Nephron (organoid): ENCODE results near the gene PBLD.
"Not testable (repeated sequence)": the region's sequence is repeated elsewhere in the genome, so short reads cannot be mapped to it uniquely, and the experiment has no call there.

Experiments
- H3K27ac Mint-ChIP-seq, 3 experiments: 2 replicates each; pipeline ENCODE4 v1.8.0; 2020; ENCODE audit warnings: mixed read lengths in 3 of 3, mild to moderate bottlenecking in 2 of 3, moderate library complexity in 1 of 3
- H3K27me3 Mint-ChIP-seq: 2 replicates; pipeline ENCODE4 v1.8.0; 2021; ENCODE audit warnings: low read depth, mild to moderate bottlenecking, moderate library complexity, mixed read lengths
- H3K36me3 Mint-ChIP-seq: 2 replicates; pipeline ENCODE4 v1.8.0; 2020; ENCODE audit warnings: low read depth, mixed read lengths
- H3K4me1 Mint-ChIP-seq: 2 replicates; pipeline ENCODE4 v1.8.0; 2020; ENCODE audit warnings: mixed read lengths
- H3K4me3 Mint-ChIP-seq, 3 experiments: 2 replicates each; pipeline ENCODE4 v1.8.0; 2020; ENCODE audit warnings: mild to moderate bottlenecking in 3 of 3, mixed read lengths in 3 of 3, moderate library complexity in 2 of 3
- H3K9me3 Mint-ChIP-seq: 2 replicates; pipeline ENCODE4 v1.8.0; 2020; ENCODE audit warnings: mixed read lengths
- TF ChIP-seq, protein P1 (sequence below), 3 experiments: fragments of 200-600 bp; sonication (generic); IDR thresholded peaks; one replicate each; pipeline ENCODE4 v1.5.0; 2021; ENCODE audit warnings: antibody characterized with exemption in 3 of 3; ENCODE audit not compliant: unreplicated experiment in 3 of 3

The PBLD gene

DNA sequence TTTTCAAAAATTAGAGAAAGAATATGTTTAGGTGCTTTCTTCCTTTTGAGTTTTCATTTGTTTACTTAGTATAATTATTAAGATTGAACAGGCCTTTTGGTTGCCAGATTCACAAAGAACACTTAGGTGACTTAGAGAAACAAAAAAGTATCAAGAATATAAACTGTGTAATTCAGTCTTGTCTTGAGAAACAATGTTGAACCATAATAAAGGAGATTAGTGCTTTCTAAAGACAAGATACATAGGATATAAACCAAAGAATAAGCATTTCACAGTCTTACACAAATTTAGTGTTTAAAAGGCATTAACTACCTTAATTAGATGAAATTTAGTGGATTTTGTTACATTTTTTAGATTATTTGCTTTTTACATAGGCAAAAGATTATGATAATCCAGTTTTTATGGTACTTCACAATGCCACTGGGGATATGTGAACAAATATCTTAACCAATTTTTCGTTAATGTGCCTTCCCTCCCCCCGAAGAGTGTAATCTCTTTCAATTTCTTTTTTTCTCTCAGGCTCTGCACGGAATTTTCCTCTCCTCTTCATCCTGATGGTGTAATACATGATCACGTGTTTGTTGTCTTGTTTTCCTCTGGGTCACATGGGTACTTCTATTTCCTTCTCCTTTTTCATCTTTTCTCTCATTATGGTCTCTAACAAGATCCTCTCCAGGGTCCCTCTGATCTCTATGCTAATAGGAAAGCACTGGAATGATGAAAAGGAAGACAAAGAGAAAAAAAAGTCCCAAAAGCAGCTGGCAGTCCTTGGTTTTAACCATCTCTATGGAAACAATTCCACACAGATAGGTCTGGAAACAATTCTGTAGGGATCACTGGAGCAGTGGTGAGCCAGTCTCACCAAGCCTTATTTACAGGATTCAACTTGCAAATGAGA lies 4.6 kb downstream of the PBLD start:
- peaks cover 4% of the 10 kb centered on the region for H3K36me3 Mint-ChIP-seq
- H3K4me1 Mint-ChIP-seq: peaks cover 26% of the 10 kb centered on the region
- TF ChIP-seq, protein P1, sequence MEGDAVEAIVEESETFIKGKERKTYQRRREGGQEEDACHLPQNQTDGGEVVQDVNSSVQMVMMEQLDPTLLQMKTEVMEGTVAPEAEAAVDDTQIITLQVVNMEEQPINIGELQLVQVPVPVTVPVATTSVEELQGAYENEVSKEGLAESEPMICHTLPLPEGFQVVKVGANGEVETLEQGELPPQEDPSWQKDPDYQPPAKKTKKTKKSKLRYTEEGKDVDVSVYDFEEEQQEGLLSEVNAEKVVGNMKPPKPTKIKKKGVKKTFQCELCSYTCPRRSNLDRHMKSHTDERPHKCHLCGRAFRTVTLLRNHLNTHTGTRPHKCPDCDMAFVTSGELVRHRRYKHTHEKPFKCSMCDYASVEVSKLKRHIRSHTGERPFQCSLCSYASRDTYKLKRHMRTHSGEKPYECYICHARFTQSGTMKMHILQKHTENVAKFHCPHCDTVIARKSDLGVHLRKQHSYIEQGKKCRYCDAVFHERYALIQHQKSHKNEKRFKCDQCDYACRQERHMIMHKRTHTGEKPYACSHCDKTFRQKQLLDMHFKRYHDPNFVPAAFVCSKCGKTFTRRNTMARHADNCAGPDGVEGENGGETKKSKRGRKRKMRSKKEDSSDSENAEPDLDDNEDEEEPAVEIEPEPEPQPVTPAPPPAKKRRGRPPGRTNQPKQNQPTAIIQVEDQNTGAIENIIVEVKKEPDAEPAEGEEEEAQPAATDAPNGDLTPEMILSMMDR (IDR thresholded peaks at IDR 0.05; ENCODE audit: unreplicated experiment in 3 of 3): no peak
- no peaks in the 10 kb centered on the region for H3K9me3 Mint-ChIP-seq
- H3K4me3 Mint-ChIP-seq: peak overlapping the region; percentile 5 to 43 (median 40)
- H3K27me3 Mint-ChIP-seq: no peaks in the 10 kb centered on the region
- peak overlapping the region; percentile 92 to 100 (median 99) for H3K27ac Mint-ChIP-seq

- peaks cover 11% of the 10 kb centered on the region for H3K4me1 Mint-ChIP-seq
- not testable (repeated sequence) for H3K9me3 Mint-ChIP-seq
Observed at GRCh38 chr10:68324396-68324795, 8.3 kb downstream of the PBLD start.

GRCh38 chr10:68318331-68319059 lies 14.2 kb downstream of the PBLD start:
- Mint-ChIP-seq H3K4me3 (no peak overlapping the region), H3K27me3 (no peaks in the 10 kb centered on the region), H3K4me1 (no peaks in the 10 kb centered on the region), H3K36me3 (peaks cover 12% of the 10 kb centered on the region), H3K27ac (no peak overlapping the region), H3K9me3 (peaks cover 19% of the 10 kb centered on the region)
- TF ChIP-seq, protein P1 (IDR thresholded peaks at IDR 0.05; ENCODE audit: unreplicated experiment in 3 of 3): no peak

More at GRCh38 chr10:68324396-68324795, 8.3 kb downstream of the PBLD start:
- H3K36me3 Mint-ChIP-seq, H3K4me3 Mint-ChIP-seq, H3K27ac Mint-ChIP-seq, H3K27me3 Mint-ChIP-seq: not testable (repeated sequence)

DNA sequence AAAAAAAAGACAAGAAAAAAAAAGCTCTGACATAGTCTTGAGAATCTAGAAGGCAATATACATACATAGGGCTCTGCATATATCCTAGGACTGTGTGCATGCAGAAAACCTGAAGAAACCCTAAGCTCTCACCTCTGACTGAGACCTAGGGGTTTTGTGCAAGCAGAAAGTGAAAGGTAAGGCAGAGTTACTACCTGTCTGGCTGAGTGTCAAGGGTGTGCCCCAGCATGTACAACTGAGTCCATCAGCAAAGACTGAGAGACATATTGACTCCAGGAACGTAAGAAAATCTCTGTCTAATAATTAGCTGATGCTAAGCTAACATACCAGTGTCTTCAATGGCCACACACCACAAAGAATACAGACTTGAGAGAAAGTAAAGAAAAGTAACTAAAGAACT lies 17.1 kb downstream of the PBLD start:
- Mint-ChIP-seq H3K36me3 (peaks cover 12% of the 10 kb centered on the region), H3K27ac (no peak overlapping the region), H3K4me1 (no peaks in the 10 kb centered on the region), H3K9me3 (peaks cover 19% of the 10 kb centered on the region), H3K27me3 (no peaks in the 10 kb centered on the region), H3K4me3 (no peak overlapping the region)
- TF ChIP-seq, protein P1 (IDR thresholded peaks at IDR 0.05; ENCODE audit: unreplicated experiment in 3 of 3): no peak

GRCh38 chr10:68314930-68315329 lies 17.8 kb downstream of the PBLD start:
- H3K36me3 Mint-ChIP-seq: peaks cover 12% of the 10 kb centered on the region
- H3K27me3 Mint-ChIP-seq, H3K4me1 Mint-ChIP-seq, H3K4me3 Mint-ChIP-seq, H3K27ac Mint-ChIP-seq: not testable (repeated sequence)
- H3K9me3 Mint-ChIP-seq: peaks cover 19% of the 10 kb centered on the region

DNA sequence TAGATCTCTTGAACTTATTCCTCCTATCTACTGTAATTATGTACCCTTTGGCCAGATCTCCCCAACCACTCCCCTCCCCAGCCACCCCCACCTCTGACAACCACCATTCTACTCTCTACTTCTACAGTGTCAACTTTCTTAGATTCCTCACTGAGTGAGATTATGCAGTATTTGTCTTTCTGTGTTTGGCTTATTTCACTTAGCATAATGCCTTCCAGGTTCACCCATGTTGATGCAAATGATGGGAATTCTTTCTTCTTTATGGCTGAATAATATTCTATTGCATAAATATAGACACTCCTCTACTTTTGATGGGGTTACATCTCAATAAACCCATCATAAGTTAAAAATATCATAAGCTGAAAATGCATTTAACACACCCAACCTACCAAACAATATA lies 22.2 kb downstream of the PBLD start:
- H3K27ac Mint-ChIP-seq: no peak overlapping the region
- peaks cover 3% of the 10 kb centered on the region for H3K36me3 Mint-ChIP-seq
- H3K9me3 Mint-ChIP-seq: peaks cover under 1% of the 10 kb centered on the region
- TF ChIP-seq, protein P1 (IDR thresholded peaks at IDR 0.05; ENCODE audit: unreplicated experiment in 3 of 3): no peak
- H3K4me1 Mint-ChIP-seq: no peaks in the 10 kb centered on the region
- no peaks in the 10 kb centered on the region for H3K27me3 Mint-ChIP-seq
- no peak overlapping the region for H3K4me3 Mint-ChIP-seq
